Keratinocyte (primary cell): ENCODE results near the gene SNX15.

Experiments
- EZH2 ChIP-seq: IDR thresholded peaks from one replicate; pipeline ENCODE4 v1.6.1; 2012; ENCODE audit warnings: inconsistent platforms, mild to moderate bottlenecking, low read length, moderate library complexity
- TF ChIP-seq, protein P1 (sequence below), 3 experiments: IDR thresholded peaks in 1 of 3; conservative IDR thresholded peaks in 1 of 3; optimal IDR thresholded peaks in 1 of 3; 2 replicates in 2 of 3; 3 replicates in 1 of 3; pipeline versions ENCODE3 to v1.5.1; 2011; ENCODE audit warnings: low read length in 3 of 3, mild to moderate bottlenecking in 3 of 3, moderate library complexity in 2 of 3, control low read depth in 1 of 3, inconsistent platforms in 1 of 3; ENCODE audit not compliant: insufficient read depth in 2 of 3; ENCODE audit errors: extremely low read depth in 1 of 3

DNA sequence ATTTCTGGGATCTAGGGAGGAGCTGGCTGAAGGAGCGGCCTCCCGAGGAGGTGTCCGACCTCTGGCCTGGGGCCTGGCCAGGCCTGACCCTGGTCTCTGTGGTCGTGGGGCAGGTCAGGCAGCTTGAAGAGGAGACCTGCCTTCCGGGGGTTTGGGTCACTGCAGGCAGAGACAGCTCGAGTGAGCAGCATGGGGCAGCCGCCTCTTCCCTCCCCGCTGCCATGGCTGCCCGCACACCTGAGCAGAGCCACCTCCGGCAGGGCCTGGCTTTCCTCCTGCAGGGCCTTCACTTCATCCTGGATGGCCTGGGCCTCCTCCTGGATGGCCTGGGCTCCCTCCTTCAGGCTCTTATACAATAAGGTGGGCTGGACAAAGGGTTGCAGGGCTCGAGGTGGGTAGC lies 39.1 kb downstream of the SNX15 start:
- TF ChIP-seq, protein P1, sequence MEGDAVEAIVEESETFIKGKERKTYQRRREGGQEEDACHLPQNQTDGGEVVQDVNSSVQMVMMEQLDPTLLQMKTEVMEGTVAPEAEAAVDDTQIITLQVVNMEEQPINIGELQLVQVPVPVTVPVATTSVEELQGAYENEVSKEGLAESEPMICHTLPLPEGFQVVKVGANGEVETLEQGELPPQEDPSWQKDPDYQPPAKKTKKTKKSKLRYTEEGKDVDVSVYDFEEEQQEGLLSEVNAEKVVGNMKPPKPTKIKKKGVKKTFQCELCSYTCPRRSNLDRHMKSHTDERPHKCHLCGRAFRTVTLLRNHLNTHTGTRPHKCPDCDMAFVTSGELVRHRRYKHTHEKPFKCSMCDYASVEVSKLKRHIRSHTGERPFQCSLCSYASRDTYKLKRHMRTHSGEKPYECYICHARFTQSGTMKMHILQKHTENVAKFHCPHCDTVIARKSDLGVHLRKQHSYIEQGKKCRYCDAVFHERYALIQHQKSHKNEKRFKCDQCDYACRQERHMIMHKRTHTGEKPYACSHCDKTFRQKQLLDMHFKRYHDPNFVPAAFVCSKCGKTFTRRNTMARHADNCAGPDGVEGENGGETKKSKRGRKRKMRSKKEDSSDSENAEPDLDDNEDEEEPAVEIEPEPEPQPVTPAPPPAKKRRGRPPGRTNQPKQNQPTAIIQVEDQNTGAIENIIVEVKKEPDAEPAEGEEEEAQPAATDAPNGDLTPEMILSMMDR (optimal IDR thresholded peaks at IDR 0.05 in 1 of 3, IDR thresholded peaks at IDR 0.05 in 1 of 3, conservative IDR thresholded peaks at IDR 0.05 in 1 of 3; ENCODE audit: extremely low read depth in 1 of 3, insufficient read depth in 2 of 3, low read length in 3 of 3): no peak
- no peak for TF ChIP-seq EZH2
